ENCODE measurements around the gene PROB1.

DNA sequence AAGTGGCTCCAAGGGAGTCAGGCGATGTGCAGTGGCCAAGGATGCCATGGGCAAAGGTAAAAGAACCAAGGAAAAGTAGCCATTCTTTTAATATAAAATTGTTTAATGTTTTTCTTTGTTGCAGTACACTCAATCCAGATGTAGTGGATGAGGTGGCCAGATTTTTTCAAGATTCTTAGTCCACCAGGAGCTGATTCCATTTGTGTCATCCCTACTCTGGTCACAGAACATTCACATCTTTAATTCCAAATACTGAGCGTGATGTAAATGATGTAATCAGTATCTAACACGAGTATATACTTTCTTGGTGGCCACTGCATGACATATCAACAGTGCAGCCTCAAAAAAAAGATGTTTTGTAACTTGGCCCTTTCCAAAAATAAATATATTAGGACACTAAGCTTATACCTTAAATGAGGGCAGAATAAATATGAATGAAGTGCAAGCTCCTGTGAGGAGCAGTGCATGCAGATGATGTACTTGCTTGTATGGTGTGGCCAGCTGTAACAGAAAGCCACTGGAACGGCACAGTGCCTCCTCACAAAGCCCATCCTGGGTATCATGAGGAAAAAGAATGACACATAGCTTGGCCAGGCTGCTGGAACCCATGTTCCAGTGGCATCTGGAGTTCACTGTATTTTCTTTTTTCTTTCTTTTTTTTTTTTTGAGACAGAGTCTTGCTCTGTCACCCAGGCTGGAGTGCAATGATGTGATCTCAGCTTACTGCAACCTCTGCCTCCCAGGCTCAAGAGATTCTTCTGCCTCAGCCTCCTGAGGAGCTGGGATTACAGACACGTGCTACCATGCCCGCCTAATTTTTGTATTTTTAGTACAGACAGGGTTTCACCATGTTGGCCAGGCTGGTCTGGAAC, 15.5 kb upstream of the PROB1 start:
- no peak for TF ChIP-seq NFIX (CRISPR knock-in tag; IDR thresholded peaks at IDR 0.05; ENCODE audit: low read depth)
- no peak for TF ChIP-seq TEAD4 (IDR thresholded peaks at IDR 0.05; ENCODE audit: low read length)
- no peak for TF ChIP-seq TEAD4 (CRISPR knock-in tag; IDR thresholded peaks at IDR 0.05; ENCODE audit: borderline replicate concordance)
- no peak for TF ChIP-seq ZNF146 (CRISPR knock-in tag; IDR thresholded peaks at IDR 0.05; ENCODE audit: unreplicated experiment)
- no peak for TF ChIP-seq JUND (IDR thresholded peaks at IDR 0.05; ENCODE audit: borderline replicate concordance, low read depth, low read length)
- TF ChIP-seq JUND (tag; IDR thresholded peaks at IDR 0.05; ENCODE audit: borderline replicate concordance, low read depth, low read length): no peak
- no peak for TF ChIP-seq POLR2A (conservative IDR thresholded peaks at IDR 0.05)
- no peak for TF ChIP-seq ZFP91 (CRISPR knock-in tag; IDR thresholded peaks at IDR 0.05)
- TF ChIP-seq YY1 (IDR thresholded peaks at IDR 0.05; ENCODE audit: borderline replicate concordance in 1 of 3, control insufficient read depth in 1 of 3, extremely low read depth in 1 of 3, insufficient read depth in 3 of 3, insufficient read length in 1 of 3, insufficient replicate concordance in 2 of 3, low read depth in 1 of 3, low read length in 2 of 3): no peak
- TF ChIP-seq KAT7 (CRISPR knock-in tag; IDR thresholded peaks at IDR 0.05; ENCODE audit: borderline replicate concordance): no peak
